ENCODE results near the gene TOM1L2. TPM values are rescaled to one million over a fixed set of nuclear protein-coding genes. Genes with fewer than 3 reads are reported as not detected.
A peak's percentile ranks its signal among the peaks of the same experiment; 100 is the strongest.

The TOM1L2 gene
- total RNA-seq, 1 donor from 2014 or later, result 35.2 TPM

DNA sequence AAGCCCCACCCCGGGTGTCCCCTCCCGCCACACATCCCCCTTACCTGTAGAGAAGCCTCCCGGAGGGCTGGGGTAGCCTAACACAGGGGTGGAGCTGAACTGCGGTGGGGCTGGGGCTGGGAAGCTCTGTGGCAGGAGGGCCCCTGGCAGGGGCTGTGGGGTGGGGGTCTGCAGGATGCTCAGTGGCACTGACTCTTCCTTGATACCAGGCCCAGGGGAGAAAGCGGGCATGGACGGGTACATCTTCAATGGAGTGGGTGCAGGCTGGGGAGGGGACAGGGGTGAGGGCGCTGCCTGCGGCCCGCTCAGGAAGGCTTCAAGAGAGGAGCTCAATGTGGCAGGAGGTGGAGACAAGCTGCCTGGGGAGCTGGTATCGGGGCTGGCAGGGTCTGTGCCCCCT is 152.2 kb downstream of the TOM1L2 start:
- no peak for DNase-seq (ENCODE audit: low spot score)

DNA sequence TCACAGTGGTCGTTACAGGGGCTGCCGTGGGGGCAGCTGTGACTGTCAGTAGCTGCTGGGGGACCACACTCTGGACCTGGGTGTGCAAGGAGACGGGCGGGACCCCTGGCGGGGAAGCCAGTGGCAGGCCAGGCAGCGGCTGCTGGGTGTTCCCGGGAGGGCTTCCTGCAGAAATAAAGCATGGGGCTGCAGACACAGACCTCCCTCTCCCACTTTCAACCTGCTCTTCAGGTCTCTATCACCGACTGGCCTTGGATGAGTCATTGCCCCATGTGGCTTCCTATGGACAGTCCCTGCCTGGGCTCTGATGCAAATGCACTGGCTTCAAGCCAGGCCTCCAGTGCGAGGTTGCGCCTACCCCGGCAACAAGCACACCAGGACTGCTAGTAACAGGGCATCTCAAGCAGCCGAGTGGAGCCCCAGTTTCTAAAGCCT is 152.6 kb downstream of the TOM1L2 start:
- DNase-seq (ENCODE audit: low spot score), result no peak

DNA sequence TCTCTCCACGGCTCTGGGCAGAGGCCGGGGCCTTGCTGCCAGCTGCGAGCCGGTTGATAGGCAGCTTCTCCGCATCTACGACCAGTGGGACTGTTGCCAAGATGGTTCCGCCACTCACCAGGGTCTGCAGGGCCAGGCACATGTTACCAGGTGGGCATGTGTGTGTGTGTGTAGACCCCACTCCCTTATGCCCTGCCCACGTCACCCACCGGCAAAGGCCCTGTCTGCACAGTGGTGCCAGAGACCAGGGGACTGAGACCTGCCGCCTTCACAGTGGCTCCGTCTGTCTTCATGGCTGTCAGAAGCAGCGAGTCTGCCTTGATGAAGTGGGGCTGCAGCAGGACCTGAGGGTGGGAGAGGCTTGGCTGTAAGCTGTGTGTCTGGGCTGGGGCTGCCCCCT is 153.1 kb downstream of the TOM1L2 start:
- no peak for DNase-seq (ENCODE audit: low spot score)

DNA sequence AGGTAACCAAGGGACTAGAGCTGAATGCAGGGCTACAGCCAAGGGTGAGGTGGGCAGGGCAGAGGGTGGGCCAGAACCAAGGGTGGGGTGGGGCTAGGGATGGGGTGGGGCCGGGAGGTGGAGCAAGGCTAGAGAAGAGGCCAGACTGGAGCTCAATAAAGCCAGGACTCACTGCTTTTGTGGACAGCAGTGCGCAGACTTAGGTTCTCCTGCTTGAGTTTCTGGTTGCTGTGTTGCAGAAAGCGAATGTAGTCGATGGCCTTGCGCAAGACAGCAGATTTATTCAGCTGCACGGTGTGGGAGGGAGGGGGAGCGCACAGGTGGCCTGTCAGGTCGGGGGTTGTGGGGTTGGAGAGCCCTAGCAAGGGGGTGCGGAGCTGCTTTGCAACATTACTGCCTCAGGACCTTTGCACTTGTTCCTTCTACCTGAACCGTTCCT is 154.1 kb downstream of the TOM1L2 start:
- no peak for DNase-seq (ENCODE audit: low spot score)

DNA sequence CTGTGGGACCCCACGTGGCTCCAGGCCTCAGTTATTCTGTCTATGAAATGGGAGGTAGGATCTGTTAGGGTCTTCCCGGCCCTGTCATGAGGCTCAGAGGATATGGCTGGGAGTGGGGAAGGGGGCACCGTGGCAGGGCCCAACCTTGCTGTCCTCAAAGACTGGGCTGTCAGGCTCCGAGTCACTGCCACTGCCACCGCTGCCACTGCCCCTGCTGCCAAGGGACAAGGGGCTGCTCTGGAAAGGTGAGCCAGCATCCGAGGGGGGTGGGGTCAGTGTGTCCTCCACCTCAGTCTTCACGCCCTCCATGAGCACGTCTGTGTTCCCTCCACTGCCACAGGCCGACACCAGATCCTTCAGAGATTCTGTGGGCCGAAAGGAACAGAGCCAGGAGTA is 154.7 kb downstream of the TOM1L2 start:
- no peak for DNase-seq (ENCODE audit: low spot score)

DNA sequence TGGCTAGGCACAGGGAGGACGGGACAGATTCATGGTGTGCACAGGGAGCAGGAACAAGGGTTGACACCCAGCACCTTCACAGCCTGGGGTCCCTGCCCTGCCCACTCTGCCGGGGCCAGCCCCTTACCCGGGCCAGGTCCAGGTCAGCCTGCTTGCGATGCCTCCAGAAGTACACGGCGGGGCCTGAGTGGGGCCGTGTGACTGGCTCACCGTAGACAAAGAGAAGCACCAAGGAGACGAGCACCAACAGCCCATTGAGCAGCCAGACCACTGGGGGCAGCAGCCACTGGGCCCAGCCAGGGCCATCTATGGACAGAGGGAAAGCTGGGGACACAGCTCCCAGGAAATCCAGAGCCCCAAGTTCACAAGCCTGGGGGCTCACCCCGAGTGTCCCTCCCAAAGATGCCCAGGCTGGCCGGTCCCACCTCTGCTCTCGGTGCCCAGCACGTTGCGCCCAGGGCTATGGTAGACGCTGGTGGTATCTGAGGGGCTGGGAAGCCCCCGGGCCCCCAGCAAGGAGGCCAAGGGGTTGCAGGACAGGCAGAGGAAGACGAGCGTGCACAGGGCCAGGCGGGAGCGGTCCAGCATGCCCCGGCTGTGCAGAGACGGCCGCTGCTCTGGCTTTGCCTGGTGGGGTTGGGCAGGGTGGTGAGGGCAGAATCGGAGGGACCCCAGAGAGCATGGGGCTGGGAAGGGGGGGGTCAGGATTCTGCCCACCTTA is 155.2 kb downstream of the TOM1L2 start:
- no peak for DNase-seq (ENCODE audit: low spot score)

DNA sequence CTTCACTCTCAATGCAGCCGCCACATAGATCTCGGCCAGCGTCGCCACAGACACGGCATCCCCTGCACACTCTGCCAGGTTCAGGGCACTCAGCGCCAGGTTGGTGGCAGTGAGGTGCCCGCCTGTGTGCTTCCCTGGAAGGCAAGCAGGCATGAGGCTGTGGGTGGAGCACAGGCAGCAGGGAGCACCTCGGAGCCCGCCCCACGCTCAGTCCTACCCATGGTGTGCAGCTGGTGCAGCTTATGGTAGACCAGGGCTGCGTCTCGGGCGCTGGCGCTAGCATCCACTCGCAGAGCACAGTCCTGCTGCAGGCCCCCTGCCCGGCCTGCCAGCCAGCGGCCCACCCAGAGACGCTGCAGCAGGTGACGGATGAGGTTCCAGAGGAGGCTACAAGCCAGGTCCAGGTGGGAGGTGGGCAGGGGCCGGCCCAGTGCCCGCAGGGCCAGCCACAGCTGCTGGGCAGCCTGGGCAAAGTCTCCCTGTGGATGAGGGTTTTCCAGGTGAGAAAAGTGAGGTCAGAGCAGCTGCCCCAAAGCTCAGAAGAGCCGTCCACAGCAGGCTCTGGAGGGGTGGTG is 155.9 kb downstream of the TOM1L2 start:
- no peak for DNase-seq (ENCODE audit: low spot score)

DNA sequence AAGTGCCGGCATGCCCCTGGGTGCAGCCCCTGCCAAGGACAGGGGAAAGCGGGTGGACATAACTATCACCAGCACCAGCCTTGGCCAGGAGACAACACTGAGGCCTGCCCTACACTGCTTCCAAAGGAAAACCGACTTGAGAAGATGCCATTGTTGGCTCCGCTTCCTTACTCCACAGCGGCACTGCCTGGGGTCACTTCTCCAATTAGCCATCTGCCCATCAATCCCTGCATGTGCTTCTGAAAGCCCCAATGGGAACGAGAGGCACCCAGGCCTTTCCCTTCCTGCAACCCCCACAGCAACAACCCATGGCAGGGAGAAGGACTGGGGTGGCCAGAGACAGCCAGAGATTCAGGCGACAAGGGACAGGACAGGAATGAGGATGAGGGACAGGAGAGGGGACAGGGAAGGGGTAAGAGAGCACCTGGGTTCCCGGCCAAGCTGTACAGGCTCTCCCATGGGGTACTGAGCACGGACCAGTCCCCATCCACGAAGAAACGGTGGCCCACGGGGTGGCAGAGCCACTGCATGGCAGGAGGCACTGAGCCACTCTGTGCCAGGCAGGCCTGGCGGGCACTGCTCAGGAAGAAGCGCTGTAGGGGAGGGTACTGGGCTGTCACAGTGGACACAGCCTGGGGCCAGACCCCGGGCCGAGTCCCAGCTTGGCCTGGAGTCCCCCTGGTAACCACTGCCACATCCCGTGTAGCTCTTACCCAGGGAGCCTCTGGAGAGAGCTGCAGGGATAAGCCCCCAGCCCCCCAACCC is 156.6 kb downstream of the TOM1L2 start:
- no peak for DNase-seq (ENCODE audit: low spot score)

DNA sequence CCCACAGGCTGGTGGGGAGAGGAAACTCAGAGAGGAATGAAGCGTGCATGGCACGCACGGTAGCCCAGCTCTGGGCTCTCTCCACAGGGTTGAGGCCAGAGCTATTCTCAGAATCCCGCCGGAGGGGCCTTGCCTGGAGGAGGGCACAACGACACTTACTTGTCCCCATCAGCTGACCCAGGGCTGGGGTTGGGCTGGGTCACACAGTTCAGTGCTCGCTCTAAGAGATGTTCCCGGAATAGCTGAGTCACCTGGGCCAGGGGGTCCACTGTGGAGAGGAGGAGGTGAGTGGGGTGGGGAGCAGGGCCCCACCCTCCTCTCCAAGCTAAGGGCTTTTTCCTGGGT is 157.2 kb downstream of the TOM1L2 start:
- no peak for DNase-seq (ENCODE audit: low spot score)

DNA sequence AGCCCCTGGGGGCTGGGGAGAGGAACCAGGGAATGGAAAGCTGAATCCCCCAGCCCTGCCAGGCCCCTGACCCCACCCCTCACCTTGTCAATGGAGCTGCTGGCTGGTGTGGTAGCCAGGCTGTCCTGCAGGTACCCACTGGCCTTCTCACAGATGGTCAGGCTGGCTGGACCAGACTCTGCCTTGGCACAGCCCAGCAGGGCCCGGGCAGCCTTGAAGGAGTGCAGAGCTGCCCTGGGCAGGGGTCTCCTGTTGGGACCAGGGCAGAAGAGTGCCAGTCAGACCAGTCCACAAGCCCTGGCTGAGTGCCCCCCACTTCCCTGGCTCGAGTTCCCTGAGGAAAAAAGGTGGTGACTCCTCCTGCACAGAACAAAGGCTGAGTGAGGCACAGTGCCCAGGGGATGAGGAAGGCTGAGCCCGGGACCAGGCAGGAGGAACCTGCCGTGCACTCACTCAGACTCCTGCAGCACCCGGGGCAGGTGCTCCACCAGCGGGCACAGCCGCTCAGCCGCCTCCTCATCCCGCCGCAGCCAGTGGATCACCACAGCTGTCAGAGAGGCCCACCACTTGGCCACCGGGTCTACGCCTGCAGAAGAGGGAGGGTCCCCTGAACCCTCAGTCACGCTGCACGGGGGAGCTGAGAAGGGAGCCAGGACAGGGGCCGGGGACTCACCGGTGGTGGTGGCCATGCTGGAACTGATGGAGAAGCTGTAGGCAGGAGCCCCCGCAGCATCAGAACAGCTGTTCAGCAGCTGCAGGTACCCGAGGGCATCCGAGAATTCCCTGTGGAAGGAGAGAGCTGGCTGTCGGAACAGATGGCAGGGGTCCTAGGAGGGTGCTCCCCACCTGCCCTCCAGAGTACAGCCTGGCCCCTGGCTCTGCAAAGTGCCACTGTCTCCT is 157.8 kb downstream of the TOM1L2 start:
- DNase-seq (ENCODE audit: low spot score), result no peak

DNA sequence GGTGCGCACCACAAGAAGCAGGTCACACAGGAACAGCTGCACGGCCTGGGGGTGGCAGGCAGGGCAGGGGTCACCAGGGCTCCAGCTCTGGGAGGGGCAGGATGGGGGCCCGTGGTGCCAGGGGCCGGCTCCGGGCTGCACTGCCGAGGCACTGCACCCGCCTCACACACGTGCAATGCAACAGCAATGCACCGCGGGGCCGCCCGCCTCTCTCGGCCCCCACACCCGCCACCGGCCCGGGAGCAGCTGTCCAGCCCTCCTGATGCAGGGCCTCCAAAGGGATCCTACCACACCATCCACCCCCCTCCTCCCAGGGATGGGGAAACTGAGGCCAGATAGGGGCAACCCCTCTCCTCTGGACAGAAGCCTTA is 158.5 kb downstream of the TOM1L2 start:
- no peak for DNase-seq (ENCODE audit: low spot score)

DNA sequence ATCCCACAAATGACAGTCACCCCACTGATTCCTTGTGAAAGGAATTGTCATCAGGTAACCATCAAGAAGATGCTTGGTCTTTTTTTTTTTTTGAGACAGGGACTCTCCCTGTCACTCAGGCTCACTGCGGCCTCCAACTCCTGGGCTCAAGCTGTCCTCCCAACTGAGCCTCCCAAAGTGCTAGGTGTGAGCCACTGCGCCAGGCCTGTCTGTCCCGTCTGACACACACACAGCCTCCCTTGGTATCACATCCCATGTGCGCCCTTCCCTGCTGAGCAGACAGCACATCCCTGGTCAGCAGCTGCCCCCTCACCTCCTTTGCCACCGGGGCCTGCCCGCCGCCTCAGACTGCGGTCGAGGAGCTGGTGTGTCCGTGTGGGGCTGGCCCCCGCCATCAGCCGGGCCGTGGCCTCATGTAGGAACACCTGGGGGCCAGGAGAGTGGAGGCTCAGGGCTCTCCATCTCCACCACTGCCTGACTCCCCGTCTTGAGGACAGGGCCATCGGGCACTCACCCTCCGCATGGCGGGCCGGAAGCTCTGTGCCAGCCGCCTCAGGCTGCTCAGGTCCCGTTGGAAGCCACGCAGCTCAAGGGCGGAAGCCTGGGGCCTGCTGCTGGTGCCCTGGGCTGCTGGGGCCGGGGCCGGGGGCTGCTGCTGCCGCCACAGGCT is 159.0 kb downstream of the TOM1L2 start:
- no peak for DNase-seq (ENCODE audit: low spot score)

DNA sequence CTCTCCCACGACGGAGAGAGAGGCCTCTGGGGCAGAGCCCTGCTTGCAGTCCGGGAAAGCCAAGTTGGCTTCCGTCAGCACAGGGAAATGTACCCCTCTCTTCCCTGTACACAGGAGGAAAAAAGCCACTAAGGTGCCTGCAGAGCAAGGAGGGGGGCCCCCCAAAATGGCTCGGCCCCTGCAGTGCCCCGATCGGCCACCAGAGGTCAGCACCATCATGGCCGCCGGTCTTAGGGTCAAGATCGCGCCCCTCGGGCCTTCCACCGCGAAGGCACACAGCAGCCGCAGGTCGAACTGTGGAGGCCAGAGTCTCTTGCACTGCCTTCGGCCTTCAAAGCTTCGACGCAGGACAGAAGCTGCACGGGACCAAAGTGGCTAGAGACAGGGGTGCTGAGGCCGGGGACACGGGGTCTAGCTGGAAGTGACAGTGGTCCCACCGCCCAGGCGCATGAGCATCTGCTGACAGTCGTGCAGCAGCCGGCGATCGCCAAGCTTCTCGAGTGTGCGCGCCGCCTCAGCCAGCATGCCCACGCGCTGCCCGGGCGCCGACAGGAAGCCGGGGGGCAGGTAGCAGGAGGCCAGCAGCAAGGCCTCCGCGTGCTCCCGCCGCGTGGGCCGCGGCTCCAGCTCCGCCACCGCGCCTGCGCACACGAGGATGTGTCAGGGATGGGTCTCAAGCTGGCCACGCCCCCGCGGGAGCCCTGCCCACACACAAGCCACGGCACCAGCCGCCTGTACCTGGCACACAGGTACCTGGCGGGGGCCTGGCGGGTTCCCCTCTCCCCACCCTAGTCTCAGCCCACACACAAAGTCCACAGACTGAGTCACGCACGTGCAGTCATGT is 159.8 kb downstream of the TOM1L2 start:
- peak; percentile 66 for DNase-seq (ENCODE audit: low spot score)

DNA sequence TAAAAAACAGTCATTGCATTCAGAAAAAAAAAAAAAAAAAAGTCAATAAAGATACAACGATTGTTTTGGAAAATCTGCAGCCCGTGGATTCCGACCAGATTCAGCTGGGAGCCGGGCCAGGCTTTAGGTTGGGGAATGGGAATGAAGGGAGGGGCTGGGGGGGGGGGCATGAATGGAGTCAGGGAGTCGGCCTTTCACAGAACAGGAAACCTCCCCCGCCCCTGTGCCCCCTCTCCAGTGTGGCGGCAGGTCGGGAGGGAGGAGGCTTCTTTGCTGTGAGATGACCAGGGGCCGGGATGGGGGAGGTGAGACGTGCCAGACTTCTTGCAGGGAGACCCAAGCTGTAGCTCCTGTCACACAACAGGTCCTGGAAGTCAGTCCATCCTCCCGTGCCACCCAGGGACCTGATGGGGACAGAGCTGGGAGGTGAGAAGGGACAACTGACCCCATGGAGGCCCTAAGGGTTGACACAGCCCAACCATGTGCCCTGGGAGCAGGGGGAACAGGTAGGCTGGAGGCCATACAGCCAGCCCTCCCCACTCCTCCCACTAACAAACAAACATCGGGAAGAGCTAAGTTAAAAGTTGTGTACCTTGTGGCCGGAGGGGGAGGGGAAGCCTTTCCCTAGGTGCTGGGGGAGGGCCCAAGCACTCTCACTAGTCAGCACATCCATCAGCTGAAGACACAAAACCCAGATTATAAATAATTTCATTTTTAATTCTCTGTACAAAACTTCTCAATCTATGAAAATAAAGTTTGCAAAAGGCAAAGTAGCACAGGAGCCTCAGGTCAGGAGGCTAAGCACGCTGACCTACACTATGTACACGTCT is 160.6 kb downstream of the TOM1L2 start:
- DNase-seq (ENCODE audit: low spot score), result peak; percentile 63

DNA sequence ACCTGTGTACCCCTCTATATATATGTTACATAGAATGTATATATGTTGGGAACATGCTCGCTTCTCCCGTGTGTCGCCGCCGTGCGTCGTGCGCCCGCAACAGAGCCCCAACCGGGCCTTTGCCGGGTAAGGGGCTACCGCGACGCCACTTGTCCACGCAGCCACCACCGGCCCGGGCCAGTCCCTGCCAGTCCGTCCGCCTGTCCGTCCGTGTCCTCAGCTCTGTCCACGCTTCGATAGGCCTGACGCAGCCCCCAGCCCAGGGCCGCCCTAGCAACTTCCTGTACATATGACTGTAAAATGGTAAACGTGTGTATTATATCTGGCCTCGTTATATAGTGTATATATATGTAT is 161.3 kb downstream of the TOM1L2 start:
- no peak for DNase-seq (ENCODE audit: low spot score)

DNA sequence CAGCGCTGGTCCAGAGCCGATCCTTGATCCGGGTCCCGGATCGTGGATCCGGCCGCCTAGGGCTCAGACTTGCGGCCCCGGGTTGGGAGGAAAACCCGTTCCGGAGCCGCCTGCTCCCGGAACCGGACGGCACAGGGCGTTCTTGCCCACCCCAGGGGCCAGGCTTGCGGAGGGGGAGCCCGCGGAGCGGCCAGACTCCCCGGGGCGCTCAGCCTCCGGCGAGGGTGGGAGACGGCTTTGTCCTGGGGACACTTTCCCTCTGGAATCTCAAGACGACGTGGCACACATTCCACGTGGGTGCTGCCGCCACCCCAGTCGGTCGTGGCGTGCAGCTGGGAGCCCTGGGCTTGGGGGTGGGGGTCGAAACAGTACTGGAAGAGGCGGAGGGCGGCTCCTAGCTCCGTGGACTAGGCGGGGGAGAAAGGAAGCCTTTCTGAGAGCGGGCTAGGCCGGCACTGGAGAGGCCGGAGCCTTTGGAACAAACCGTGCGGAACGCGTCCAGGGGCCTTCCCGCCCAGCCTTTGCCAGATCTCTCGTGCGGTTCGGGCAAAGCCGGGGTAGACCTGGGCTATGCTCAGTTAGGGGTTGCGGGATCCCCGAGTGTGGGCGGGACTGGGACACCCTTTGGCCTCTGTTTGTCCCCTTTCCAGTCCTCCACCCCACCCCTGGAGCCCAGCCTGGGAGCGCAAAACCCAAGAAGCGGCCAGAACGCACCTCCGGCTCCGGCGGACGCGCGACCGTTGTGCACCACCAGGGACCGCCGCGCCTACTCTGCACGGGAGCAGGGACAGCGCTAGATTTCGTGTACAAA is 161.9 kb downstream of the TOM1L2 start:
- DNase-seq (ENCODE audit: low spot score), result peak; percentile 76

DNA sequence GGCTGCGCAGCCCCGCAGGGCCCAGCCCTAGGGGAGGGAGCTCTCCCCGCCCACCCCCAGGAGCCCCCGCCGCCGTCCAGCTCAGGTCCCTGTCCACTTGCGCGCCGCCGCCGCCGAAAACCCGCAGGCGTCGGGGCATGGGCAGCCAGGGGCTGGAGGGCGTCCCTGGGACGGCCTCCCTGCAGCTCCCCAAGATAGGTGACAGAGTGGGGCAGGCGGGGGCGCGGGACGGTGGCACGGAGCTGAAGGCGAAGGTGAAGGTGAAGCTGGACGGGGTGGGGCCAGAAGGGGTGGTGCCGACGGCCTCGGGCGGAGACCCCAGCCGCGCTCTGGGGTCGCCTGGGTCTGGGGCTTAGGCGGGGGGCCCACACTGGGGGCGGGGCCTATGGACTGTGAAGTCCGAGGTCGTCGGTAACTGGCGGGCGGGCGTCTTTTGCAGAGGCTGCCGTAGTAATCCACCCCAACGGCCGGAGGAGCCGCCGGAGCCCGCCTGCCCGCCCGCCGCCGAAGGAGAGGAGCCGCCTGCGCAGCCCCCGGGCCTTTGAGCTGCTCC is 162.6 kb downstream of the TOM1L2 start:
- DNase-seq (ENCODE audit: low spot score), result no peak

DNA sequence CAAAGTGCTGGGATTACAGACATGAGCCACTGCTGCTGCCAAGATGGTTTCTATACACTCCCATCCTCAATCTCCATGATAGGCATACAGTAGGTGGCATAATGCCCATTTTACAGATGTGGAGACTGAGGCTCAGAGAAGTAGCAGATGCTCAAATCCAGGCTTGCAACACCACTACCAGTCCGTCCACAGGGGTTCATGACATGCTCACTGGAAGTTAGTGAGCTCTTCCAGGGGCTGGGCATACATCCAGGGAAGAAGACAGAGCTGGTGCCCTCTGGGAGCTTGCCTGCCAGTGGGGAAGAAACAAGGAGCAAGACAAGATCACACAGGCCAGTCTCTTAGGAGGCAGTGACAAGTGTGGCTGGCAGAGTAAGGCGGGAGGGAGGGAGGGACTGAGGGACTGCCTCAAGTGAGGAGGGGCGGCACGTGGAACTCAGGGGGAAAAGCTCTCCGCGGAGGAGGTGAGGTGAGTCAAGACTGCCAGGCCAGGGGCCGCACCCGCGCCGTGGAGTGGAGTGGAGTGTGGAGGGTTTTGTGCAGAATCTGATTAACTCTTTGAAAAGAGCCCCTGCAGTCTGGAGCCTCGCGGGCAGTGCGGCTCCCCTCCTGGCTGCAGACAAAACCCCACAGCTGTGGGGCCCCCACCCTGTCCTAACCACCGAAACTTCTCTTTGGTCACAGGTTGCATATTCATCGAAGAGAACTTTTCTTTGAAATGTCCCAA is 163.3 kb downstream of the TOM1L2 start:
- DNase-seq (ENCODE audit: low spot score), result peak; percentile 47

Measured in umbilical cord (tissue), 2 donors.